PC-9 (cell line): ENCODE measurements around the gene MRLN.

Experiments
- CTCF ChIP-seq: fragments of 200-600 bp; sonication (generic); conservative IDR thresholded peaks from 2 replicates; pipeline ENCODE4 v1.6.1; 2017; ENCODE audit warnings: mixed run types, antibody characterized with exemption, mild to moderate bottlenecking, moderate library complexity
- EZH2 ChIP-seq: fragments of 200-600 bp; sonication (generic); IDR thresholded peaks from 2 replicates; pipeline ENCODE4 v1.8.0; 2017; ENCODE audit warnings: antibody characterized with exemption, low read depth

GRCh38 chr10:59792812-59793211 is 39.6 kb upstream of the MRLN start:
- TF ChIP-seq EZH2 (no peak), CTCF (no peak)
